Activated T-cell treated with anti-CD3 and anti-CD28 coated beads, Interleukin-2, amount 50 U/mL, for 1 hour (primary cell): ENCODE data around the gene APOBEC3A.
"Not testable (repeated sequence)": the region's sequence is repeated elsewhere in the genome, so short reads cannot be mapped to it uniquely, and the experiment has no call there.

Experiments
- DNase-seq: peaks from one replicate; pipeline ENCODE4 v3.0.0-alpha.2; 2020

The APOBEC3A gene

DNA sequence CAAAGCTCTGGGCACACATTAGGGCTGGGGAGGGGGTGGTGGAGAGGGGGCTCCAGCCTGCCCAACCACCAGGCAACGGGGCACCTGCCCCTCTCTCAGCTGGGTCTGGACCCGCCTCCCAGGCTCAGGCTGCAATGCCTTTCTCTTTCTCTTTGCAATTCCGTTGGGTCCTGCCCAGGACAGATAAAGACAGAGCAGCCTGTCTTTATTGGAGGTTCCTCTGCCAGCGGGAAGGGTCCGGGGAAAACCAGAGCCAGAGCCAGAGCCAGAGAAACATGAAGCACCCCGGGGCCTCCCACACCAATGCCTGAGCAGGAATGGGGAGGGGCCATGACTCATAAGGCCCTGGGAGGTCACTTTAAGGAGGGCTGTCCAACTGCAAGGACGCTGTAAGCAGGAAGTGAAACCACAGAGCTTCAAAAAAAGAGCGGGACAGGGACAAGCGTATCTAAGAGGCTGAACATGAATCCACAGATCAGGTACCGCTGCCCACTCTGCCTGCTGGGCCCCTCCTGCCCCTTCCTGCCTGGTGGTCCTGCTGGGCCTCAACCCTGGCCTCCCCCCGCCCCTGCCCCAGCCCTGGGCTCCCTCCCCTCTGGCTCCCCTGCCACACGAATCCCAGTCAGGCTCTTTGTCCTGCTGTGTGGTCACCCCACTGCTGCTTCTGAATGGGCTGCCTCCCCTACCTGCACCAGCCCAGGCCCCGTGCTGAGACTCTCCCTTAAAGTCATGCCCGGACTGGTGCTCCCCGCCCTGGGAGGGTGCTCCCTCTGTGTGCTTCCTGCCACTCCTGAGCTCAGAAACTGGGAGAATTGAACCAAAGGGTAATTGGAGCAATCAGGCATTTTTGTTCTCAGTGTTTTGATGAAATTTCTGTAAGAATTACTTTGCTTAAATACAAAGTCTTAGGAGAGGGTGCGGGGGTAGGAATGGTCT, 24.9 kb downstream of the APOBEC3A start, which contains the start of gene APOBEC3B:
Gene APOBEC3B, plus strand, starts transcription at position 356 of the 936 bp plus-strand sequence. Its CDS starts 107 bp downstream, at position 463.
- peak; percentile 58 for DNase-seq

DNA sequence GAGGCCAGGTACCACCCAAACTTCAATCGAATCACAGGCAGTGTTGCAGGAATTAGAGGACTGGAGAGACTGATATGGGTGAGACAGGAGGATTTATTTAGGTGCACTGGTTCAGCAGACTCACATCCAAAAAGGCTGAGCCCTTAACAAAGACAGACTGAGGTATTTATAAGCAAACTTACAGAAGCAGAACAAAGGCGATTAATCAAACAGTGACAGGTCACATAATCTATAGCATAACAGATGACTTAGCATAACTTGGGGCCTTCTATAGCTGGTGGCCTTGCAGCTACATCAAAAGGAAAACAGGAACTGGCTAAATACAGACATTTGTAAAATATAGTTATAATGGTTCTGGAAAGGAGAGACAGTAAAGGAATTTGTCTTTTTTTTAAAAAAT, 26.8 kb downstream of the APOBEC3A start:
- DNase-seq, result no peak

DNA sequence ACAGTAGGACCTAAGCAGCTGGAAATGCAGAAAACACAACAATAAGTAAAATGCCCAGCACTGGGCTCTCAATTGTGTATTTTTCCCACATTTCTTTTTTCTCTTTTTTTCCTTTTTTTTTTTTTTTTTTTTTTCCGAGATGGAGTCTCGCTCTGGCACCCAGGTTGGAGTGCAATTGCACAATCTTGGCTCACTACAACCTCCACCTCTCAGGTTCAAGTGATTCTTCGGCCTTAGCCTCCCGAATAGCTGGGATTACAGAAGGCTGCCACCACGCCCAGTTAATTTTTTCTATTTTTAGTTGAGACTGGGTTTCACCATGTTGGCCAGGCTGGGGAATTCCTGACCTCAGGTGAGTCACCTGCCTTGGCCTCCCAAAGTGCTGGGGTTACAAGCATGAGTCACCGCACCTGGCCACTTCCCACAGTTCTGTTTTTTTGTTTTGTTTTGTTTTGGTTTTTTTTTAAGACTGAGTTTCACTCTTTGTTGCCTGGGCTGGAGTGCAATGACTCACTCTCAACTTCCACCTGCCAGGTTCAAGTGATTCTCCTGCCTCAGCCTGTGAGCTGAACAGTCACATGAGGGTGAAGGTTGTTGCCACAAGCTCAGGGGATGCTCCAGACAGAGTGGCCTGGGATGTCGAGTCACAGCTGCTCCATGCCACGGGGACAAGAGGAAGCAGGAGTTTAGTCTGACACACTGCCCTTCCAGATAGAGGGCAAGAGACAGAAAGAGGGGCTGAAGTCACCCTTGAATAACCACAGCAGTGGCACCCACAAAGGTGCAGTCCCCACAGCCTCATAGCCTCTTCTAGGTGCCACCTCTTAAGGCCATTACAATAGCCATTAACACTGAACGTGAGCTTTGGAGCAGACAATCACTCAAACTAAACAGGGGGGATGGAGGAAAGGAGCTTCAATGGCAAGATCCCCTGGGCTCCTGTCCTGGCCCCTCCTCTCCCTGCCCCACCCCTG, 27.7 kb downstream of the APOBEC3A start:
- DNase-seq, result peak; percentile 65

DNA sequence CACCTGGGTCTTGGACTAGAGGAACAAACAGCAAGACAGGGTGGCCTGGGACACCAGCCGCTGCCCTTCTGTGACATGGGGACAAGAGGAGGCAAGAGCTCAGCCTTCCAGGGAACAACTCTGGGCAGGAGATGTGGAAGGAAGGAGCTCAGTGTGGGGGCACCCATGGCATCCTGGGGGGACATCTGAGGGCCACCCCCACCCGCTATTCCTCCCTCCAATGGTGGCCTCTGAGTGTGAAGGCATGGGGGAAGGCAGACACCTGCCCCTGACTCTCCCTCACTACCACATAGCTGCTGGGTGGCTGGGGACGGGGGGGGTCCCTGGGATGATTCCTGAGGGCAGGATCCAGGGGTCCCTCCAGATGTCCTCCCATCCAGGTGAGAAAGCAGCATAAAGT, 29.2 kb downstream of the APOBEC3A start:
- DNase-seq, result no peak

DNA sequence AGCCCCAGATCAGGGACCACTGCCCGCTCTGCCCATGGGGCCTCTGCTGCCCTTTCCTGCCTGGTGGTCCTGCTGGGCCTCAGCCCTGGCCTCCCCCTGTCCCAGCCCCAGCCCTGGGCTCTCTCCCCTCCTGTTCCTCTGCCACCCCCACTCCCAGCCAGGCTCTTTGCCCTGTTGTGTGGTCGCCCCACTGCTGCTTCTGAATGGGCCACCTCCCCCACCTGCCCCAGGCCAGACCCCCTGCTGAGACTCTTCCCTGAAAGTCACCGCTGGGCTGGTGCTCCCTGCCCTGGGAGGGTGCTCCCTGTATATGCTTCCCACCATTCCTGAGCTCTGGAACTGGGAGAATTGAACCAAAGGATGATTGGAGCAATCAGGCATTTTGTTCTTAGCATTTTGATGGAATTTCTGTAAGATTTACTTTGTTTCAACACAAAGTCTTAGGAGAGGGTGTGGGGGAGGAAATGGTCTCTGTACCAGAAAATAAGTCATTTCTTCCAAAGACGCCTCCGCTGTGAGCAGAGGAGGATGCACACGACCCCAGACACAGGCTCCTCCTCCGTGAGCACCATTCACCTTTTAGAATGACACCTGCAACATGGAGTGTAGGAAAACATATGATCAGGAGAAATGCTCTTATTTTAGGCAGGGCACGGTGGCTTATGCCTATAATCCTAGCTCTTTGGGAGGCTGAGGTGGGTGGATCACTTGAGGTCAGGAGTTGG, 29.9 kb downstream of the APOBEC3A start:
- DNase-seq, result no peak

DNA sequence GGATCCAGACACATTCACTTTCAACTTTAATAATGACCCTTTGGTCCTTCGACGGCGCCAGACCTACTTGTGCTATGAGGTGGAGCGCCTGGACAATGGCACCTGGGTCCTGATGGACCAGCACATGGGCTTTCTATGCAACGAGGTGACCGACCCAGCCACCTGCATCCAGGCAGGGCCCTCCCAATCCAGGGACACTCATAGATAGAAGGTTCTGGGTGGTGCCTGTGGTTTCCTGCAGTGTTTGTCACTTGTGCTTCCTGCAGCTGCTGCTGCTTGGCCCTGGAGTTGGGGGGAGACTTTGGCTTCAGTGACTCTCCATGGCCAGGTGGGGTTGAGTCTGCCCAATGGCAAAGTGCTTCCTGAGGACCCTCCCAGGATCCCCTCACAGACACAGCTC, 32.1 kb downstream of the APOBEC3A start:
- DNase-seq, result no peak

DNA sequence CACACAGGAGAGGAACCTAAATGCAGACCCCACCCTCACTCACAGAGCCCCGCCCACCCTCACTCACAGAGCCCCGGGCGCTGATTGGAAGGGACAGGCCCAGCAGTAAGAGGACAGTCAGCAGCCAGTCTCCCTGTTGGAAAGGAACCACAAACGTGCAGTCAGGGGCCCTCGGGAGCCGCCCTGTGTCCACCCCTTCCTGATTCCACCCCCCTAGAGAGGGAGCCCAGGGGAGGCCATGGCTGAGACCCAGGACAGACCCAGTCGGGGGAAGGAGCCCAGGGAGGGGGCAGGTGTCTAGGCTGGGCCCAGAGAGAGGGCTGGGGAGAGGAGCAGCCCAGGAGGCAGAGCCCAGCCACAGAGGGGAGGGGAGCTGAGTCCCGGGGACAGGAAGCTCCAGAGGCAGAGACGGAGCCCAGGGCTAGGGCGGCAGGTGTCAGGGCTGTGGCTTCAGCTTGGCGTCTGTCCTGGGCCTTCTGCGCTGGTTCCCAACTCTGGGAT, 35.5 kb downstream of the APOBEC3A start:
- not testable (repeated sequence) for DNase-seq

DNA sequence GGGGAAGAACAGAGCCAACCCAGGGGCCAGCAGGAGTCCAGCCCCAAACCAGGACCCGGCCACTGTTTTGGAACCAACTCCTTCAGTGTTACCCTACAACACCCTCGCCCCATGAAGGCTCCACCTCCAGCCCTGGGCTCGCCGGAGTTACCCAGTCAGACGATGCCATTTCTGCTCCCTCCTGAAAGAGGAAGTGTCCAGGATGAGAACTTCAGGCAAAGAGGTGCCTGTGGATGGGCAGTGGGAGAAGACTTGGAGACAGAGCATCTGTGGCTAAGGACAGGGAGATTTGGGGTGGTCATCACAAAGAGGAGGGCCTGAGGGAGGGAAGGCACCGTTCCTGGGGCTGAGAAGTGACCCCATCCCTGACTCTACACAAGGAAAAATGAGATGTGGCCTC, 38.7 kb downstream of the APOBEC3A start:
- DNase-seq, result no peak

DNA sequence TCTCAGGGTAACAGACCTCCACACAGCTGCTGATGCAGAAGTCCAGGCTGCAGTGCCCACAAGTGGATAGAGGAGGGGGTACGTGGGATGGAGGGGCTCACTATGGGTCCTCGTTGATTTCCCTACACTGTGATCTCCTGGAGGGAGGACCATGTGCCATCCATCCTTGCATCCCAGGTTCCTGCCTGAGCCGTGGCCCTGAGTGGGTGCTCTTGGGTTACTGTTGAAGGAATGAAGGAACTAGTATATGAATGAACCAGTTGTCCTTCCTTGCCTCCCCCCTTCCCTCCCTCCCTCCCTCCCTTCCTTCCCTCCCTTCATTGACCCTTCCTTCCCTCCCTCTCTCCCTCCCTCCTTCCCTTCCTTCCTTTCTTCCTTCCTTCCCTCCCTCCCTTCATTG, 40.1 kb downstream of the APOBEC3A start:
- DNase-seq, result no peak

DNA sequence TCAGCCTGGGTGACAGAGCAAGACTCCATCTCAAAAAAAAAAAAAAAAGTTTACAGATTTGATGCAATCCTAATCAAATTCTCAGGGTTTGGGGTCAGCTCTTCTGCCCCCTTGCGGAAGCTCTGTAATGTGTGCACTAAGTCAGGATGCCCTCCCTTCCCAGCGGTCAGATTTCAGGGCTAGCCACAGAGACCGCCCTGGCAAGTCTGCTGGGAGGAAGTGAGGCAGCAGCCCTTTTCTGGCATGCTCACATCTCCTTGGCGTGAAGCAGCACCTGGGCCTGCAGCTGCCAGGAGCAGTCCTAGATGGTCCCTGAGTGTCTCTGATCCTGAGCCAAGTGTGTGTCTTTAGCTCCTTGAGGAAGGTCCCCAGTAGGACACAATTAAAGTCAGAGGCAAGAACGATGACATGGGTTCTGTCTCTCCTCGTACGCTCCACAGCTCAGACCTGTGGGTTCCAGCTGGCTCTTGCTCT, 45.8 kb downstream of the APOBEC3A start:
- peak; percentile 62 for DNase-seq

DNA sequence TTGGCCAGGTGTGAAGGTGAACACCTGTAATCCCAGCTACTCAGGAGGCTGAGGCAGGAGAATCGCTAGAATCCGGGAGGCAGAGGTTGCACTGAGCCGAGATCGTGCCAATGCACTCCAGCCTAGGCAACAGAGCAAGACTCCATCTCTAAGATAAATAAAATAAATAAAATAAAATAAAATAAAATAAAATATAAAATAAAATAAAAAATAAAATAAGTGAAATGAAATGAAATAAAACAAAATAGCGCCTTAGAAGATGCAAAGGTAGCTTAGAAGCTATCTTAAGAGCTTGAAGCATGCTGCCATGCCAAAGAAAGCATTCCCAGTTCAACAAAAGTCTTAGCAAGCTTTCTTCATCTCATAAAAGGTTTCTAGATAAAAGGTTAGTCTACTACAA, 49.8 kb downstream of the APOBEC3A start:
- DNase-seq, result no peak

DNA sequence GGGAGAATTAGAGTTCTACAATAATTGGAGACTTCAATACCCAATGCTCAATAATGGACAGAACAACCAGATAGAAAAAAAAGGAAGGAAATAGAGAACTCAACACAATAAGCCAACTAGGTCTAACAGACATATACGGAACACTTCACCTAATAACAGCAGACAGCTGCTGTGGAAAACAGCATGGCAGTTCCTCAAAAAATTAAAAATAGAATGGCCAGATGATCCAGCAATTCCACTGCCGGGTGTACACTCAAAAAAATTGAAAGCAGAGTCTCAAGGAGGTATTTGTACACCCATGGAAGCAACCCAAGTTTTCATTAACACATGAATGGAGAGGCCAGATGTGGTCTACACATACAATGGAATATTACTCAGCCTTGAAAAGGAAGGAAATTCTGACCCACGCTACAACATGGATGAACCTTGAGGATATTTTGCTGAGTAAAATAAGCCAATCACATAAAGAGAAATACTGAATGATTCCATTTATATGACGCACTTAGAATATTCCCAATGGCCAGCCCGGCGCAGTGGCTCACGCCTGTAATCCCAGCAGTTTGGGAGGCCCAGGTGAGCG, 51.0 kb downstream of the APOBEC3A start:
- DNase-seq, result not testable (repeated sequence)

DNA sequence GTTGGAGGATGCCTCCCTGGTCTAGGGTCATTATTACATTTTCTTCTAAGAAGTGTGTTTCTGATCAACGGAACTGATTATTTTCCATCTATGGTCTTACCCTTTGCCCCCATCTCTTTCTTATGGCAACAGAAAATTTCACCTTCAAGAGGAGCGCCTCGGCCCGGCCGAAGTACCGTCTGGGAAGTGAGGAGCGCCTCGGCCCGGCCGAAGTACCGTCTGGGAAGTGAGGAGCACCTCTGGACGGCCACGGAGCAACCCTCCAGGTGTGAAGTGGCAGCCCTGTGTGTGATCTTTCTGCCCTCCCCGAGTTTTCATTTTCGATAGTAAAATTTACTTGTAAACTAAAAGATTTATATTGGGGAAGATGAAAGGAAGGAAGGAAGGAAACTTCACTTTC, 53.5 kb downstream of the APOBEC3A start:
- no peak for DNase-seq
